SK-MEL-5 (cell line): ENCODE results near the gene HIPK2. TPM values are rescaled to one million over a fixed set of nuclear protein-coding genes. Genes with fewer than 3 reads are reported as not detected.

Experiments used
- DNase-seq: peaks from one replicate; pipeline ENCODE4 v3.0.0-alpha.2; 2016; ENCODE audit warnings: low read depth, low spot score
- in situ Hi-C: cut with HindIII; loops from 2 replicates; pipeline ENCODE4 v1.10.0; 2016; ENCODE audit warnings: low sequenced_read_pairs, high pct_unique_total_duplicates, low pct_unique_long_range_greater_than_20kb
- total RNA-seq: library from RNA; depleted of rRNA; stranded (reverse); fragments of >200 nt; shearing (Covaris generic); gene quantifications from 2 replicates; pipeline ENCODE4 v1.2.3, GENCODE V29; 2014

The HIPK2 gene
- total RNA-seq, 1 experiment from 2014 or later: 16.1 TPM

DNA sequence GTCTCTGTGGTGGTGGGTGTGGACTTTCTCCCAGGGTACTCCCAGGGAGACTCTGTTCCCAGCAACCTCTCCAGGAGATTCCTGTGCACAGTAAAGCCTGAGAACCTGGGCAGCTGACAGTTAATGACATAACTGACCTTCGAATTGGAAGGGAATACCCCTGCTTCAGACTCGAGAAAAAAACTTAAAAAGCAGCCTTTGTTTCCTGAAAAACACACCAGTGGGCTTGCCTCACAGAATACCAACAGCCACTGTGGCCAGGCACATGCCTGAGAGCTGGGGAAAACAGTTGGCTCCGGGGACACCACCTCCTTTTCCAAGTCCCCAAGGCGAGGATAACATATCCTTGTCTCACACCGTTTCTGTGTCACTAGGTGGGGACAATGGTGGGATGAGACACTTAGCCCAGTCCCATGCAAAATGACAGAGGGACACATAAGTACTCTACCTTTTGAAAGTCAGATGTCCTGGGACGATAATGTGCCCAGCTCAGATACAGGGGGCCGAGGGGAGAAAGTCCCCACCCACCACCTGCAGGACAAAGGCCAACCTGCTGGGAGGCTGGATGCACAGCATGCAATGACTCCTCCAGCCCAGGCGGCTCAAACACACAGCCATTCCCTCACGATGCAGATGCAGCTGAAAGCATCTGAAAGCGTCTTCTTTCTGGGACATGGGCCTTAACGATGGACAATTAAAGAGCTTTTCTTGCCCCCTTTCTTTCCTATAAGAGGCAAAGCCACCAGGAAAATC lies 65.6 kb downstream of the HIPK2 start:
- in situ Hi-C loops: no loop called here
- DNase-seq: peak; percentile 40

- peak; percentile 53 for DNase-seq
- in situ Hi-C loops: no loop called here
Measured at GRCh38 chr7:139710036-139710435, 67.8 kb downstream of the HIPK2 start.

- DNase-seq: no peak
- in situ Hi-C loops: no loop called here
Measured at GRCh38 chr7:139709485-139709884, 68.3 kb downstream of the HIPK2 start.

DNA sequence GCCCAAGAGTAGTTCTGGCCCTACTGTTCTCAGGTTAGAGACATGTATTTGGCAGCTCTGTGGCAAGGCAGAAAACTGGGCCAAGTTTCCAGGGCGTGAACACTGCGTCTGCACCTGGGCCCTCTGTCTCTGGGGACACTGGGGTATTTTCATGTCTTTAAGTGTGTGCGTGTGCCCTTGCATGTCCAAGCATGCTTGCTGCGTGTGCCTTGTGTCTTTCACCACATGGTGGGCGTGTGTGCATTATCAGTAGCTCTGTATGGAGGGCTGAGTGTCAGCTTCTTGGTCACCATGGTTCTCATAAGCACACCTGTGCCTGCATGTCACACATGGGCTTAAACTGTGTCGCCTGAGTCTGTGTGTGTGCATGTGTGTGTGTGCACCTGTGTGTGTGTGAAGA lies 69.3 kb downstream of the HIPK2 start:
- no peak for DNase-seq
- in situ Hi-C loops: no loop called here

GRCh38 chr7:139706837-139707236 lies 71.0 kb downstream of the HIPK2 start:
- in situ Hi-C loops: no loop called here
- no peak for DNase-seq

DNA sequence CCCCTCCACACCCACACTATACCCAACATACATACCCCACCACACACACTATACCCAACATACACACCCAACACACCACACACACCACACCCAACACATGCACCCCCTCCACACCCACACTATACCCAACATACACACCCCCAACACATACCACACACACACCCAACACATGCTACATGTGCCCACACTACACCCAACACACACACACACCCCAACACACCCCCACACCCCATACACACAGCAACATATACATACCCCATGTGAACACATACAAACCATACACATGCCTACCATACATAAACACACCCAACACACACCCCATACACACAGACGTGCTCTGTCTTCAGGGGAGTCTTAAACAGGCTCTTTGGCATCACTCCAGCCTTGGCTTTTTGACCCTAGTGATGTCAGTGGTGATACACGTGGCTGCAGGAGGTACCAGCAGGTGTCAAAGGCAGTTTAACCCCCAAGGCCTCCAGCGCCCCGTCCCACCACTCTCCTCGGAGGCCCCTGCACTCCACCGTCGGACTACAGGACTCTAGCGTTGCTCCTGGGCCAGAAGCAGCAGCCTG lies 73.4 kb downstream of the HIPK2 start:
- in situ Hi-C loops: no loop called here
- no peak for DNase-seq

DNA sequence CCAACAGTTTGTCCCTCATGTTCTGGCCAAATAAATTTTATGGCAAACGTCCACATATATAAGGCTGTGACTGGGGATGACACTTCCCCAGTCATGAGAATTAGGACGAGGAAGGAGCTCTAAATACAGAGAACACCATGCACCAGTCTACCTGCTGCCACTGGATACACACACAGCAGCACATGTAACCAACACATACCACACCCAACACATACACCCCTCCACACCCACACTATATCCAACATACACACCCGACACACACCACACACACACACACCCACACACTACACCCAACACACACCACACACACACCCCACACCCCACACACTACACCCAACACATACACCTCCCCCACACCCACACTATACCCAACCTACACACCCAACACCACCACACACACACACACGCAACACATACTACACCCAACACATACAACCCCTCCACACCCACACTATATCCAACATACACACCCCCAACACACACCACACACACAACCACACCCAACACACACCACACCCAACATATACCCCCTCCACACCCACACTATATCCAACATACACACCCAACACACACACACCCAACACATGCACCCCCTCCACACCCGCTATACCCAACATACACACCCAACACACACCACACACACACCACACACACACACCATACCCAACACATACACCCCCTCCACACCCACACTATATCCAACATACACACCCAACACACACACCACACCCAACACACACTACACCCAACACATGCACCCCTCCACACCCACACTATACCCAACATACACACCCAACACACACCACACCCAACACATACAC lies 74.1 kb downstream of the HIPK2 start:
- DNase-seq: no peak
- in situ Hi-C loops: no loop called here

- in situ Hi-C loops: no loop called here
- DNase-seq: no peak
Measured at GRCh38 chr7:139702811-139703486, 74.8 kb downstream of the HIPK2 start.

GRCh38 chr7:139702313-139702731 lies 75.5 kb downstream of the HIPK2 start:
- in situ Hi-C loops: no loop called here
- no peak for DNase-seq

GRCh38 chr7:139701908-139702307 lies 75.9 kb downstream of the HIPK2 start:
- DNase-seq: no peak
- in situ Hi-C loops: no loop called here

DNA sequence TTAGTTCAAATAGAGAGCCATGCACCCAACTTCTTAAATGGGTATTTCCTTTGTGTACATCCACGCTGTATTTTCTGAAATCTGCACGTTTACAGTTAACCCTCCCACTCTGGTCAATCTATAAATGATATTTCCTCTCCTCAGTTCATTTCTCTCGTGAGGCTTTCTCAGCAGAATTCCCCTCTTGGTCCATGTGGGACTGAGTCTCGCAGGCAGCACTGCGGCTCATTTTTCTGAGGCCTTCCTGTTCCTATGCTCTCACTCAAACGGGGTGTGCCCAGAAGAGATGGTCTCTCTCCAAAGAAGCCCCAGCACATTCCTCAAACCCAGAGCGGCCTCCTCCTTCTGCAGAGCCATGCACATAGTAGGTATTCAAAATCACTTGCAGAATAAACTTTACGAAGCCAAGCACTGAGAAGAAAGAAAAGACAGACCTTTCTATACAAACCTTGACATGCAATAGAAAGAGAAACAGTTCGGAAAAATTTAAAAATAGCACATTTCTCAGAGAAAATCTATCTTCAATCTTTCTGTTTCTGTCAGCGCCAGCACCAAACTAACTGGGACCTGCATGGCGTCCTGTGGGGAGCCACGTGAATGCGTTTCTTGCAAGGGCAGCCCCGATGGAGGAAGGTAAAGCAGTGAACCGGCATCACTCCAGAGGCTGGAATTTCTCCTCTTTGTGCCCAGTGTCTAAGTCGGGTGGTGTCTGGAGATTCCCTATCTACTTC lies 77.1 kb downstream of the HIPK2 start:
- in situ Hi-C loops: no loop called here
- DNase-seq: no peak

DNA sequence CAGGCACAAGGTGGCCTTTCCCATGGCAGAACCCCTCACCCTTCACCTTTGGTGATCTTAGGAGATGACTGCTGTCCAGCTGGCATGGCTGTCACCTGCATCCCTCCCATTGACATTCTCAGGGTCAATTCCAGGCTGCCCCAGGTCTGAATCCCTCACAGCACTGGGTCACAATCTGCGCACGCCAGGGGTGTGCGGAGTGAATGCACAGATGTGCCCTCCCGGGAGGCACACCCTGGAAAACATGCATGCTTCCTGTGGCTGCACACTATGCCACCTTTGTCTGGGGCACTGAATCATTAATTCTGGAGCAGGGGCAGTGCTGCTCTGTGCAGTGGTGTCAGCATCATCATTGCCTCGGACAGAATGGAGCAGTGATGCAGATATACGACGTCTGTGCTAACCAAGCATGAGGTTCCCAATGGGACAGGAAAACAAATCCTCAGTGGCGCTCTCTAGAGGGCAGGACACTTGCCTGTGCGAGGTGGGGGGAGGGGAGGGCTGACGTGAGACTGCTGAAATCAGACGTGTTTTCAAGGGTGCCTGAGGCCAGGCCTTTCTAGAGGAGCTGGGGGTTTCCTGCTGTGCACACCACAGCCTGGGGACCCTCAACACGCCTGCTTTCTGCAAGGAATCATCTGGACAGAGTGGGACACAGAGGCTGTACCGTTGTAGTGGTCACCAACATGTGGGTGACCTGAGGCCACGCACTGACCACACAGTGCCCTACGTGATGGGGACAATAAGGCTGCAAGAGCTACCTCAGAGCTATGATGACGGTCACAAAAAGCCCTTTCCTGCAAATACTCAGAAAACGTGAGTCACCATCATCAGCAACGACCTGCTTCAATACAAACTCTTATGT lies 77.9 kb downstream of the HIPK2 start:
- in situ Hi-C loops: no loop called here

GRCh38 chr7:139698844-139699243 lies 79.0 kb downstream of the HIPK2 start:
- DNase-seq: no peak
- in situ Hi-C loops: no loop called here

More for the DNA sequence above, 77.9 kb downstream of the HIPK2 start:
- peak; percentile 41 for DNase-seq

- in situ Hi-C loops: no loop called here
- DNase-seq: no peak
Measured at GRCh38 chr7:139698278-139698677, 79.5 kb downstream of the HIPK2 start.

GRCh38 chr7:139697056-139697455 lies 80.7 kb downstream of the HIPK2 start:
- DNase-seq: no peak
- in situ Hi-C loops: no loop called here

DNA sequence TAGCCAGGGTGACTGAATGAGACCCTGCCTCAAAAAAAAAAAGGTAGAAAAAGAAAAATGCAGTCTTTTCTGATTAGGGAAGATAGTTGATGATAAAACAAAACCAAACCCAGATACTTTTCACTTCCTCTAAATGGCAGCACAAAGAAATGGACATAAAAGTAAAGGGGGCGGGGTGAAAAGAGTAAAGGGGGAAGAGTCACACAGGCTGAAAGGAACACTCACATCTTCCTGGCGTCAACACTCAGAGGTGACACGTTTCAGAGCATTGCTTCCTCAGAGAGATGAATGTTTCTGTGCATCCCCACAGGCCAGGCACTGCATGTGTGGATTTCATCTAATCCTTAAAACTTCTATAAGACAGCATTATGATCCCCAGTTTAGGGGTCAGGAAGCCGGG lies 81.2 kb downstream of the HIPK2 start:
- in situ Hi-C loops: no loop called here
- no peak for DNase-seq

DNA sequence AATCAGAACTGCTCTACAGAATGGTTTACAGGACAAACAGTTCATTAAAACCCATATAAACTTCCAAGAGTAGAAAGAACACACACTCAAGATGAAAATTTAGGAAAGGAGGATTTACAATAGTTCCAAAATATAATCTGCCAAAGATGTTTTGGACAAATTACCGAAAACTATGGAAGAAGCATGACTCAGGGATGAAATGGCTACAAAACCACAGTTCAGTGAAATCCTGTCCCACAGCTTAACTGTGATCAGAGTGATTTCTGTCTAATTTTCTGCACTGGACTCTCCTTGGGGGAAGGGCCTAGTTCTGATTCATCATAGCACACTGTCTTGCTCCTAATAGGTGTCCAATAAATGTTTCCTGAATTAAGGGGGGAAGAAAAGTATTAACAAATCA lies 82.2 kb downstream of the HIPK2 start:
- no peak for DNase-seq
- in situ Hi-C loops: no loop called here
